GM19397 (cell line): Measurements from ENCODE around the gene TRPV6.

Experiments
- ATAC-seq: cut with Tn5 transposase; IDR thresholded peaks from one replicate; pipeline ENCODE4 v1.9.1; 2021; ENCODE audit warnings: mild to moderate bottlenecking, moderate library complexity; ENCODE audit not compliant: unreplicated experiment

TRPV6 gene

DNA sequence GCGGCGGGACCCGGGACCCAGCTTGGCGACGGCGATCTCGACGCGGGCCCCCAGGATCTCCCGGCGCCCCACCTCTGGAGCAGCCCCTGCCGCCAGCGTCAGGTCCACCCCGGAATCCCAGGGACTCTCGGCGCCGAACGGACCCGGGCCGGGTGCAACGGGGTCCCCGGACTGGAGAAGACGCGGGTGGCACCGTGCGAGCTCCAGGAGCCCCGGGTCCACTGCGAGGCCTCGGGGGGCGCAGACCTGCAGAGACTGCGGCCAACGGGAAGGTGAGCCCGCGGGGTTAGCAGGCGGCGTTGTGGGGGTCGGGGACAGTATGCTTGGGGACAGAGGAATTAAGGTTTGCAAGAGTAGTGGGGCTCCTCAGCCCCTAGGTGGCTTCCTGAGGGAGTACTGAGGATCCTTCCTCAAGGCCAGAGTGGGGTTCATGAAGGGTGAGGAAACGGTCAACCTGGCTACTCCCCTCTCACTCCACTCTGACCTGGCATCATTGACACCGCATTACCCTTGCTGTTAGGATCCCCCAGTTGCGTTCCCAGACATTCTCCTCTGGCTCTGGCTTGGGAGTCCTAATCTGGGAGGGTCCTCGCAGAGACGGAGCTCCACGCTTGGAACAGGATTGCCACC is 30.3 kb downstream of the TRPV6 start:
- ATAC-seq, result peak; percentile 3

DNA sequence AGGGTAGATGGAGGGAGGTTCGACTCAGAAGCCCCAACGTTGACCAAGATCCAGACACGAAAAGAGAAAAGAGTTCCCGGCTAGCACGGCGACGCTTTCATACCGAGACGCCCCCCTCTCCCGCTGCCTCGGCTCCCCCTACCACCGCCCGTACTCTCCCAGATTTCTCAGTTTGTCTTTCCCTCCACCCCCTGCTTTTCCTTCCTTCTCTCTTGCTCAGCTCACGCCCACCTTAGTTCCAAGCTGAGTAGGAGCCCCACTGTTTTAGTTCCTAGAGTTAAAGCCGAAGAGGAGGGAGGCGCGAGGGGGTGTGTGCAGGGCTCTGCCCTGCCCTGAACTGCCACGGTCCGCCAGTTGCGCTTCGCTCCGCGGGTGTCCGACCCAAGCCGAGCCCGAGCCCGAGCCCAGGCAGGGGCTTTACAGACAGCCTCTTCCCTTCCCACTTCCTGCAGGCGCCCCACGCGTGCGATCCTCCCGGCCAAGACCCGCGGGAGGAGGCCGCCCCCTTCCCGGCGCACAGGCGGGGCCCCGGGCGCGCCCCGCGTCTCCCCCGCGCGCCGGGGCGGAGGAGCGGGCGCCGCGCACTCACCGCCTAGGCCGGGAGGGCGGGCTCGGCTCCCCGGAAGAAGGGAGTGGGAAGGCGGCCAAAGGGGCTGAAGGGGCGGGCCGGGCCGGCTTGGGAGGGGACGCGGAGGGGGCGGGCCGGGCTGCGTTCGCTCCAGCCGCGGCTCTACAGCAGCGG is 31.0 kb downstream of the TRPV6 start, which contains the start of gene EPHB6:
EPHB6 (plus strand) TSS at position 705 of the 742 bp plus-strand sequence. CDS start 8,152 bp downstream, outside the sequence.
- ATAC-seq, result peak; percentile 54

DNA sequence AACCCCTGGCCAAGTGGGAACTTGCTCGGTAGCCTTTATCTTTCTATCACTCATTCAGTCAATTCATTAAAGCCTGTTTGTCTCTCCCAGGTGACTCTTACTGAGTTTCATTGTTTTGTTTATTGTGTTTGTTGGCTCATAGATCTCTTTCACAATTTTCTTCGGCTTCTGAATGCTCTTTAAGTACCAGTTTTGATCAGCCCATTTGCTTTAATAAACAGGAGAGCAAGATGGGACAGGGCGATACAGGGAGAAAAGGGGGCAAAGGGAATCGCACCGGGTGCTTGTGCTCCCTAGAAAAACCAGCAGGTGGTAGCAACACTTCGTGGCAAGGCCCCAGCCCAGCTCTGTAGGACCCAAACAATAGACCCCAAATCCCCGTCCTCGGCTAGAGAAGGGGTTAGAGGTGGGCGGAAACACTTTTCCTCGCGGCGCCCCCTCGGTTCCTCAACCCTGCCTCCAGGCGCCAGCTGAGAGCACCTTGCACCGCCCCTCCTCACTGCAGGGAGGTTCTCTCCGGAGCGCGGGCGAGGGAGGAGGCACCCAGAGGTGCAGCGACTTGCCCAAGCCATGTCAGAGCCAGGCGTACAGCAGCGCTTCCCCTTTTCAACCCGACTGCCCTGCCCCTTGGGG is 31.7 kb downstream of the TRPV6 start:
- peak; percentile 83 for ATAC-seq

DNA sequence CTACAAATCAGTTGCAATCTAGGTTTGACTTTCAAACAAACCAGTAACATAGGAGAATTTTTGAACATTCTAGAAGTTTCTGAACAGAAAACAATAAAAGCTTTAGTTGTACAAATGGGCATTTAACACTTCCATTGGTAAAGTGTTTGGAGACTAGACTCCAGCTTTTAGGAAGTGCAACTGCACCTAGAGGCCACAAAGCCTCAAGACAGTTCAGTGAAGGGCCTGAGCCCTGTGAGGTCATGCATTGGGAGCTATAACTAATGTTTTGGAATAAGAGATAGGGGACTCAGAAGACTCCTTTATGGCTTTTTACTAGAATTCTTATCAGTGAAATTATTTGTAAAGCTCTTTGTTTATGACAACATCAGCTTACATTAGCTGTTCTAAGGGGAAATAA is 33.6 kb downstream of the TRPV6 start:
- ATAC-seq, result no peak

DNA sequence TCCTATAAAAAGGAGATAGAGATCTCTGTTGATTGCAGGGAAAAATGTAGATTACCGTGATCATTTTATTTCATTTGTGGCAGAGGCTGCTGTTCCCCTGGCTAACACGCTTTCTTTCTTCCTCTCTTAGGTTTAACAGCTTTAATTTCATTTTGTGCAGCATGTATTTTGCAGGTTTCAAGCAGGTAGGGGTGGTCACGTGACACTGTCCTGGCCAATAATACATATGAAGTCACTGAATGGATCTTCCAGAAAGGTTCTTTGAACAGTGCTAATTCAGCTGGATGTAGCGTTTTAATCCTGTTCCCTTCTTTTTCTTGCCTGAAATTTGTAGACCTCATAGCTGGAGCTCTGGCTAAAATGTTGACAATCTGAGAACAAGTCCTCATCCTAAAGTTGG is 34.3 kb downstream of the TRPV6 start:
- no peak for ATAC-seq

DNA sequence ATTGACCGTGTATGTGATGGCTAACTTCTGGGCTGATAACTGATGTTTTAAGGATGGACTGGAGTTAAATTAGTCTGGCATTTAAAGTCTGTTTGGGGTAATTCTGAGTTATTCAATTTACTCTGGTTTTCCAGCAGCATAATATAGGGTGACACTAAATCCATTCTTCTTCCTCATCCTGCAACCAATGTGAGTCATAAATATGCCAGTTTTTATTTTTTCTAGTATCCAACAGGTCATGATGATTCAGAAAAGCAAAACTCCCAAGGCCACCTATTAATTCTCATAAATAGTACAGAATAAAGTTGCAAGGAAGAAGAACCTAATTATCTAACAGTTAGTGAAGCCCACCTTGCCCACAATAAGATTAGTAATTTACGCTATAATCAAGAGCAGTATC is 38.2 kb downstream of the TRPV6 start:
- ATAC-seq, result no peak

DNA sequence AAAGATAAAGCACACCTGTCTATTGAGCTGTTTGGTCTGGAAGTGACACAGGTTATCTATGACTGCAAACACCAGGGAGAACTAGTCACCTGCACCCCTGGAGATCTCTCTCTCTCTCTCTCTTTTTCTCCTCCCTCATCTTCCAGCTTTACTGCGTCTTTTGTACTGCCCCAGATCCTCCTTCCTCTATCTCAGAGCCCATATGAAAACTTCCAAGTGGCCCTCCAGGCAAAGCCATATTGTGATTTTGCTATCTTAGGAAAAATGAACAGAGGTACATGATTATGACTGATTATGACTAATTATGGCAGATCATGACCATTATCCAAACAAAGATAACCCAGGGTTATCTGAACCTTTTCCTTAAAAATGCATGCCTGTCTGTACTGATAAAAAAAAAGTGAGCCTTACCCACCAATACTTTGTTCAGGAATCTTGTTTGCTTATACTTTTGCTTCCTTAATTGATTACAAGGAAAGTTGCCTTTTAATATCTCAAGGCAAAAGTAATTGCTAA is 43.2 kb downstream of the TRPV6 start:
- no peak for ATAC-seq

DNA sequence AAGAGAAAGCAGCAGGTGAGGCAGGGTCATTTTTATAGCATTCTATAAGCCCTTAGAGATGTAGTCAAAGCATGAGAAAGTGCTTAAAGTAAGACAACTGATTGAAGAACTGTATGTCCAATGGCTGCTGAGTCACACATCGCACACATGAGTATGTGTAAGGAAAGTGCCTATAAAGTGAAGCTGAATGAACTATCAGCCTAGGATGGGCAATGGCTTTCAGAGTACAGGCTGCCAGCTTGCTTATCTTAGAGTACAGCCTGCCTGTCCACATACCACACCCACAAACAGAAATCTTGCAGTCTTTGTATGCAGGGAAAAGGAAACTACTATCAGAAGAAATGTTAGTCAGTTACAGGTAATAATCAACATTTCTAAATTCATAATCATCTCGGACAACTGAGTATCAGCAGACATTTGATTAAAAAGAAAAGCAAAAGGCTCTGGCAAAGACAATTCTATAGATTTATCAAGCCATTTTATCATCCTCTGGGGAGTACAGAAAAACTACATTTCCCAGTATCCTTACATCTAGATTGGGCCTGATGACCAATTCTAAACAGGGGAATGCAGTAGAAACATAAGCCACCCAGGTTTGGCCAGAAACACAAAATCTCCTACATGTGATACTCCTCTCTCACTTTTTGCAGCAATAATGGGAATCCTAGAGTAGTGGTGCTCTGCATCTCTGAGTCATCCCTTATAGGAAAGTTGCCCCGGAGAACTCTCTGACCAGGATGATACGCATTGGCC is 46.9 kb downstream of the TRPV6 start:
- no peak for ATAC-seq

DNA sequence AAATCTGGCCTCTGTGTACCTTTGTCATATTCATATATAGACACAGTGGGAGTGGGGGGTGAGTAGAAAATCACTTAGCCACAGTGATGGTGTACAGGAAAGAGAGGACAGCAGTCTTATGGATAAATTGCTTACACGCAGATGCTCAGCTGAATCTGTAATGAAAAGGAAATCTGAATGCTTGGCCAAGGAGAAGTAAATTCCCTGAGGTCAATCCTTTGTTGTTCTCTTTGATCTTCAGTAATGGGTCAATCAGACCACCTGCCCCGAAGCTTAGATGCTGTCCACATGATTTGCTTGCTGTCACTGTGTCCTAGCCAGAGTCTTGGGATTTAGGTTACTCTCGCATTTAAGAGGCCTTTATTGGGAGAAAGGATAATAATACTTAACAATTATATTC is 49.1 kb downstream of the TRPV6 start:
- ATAC-seq, result no peak

DNA sequence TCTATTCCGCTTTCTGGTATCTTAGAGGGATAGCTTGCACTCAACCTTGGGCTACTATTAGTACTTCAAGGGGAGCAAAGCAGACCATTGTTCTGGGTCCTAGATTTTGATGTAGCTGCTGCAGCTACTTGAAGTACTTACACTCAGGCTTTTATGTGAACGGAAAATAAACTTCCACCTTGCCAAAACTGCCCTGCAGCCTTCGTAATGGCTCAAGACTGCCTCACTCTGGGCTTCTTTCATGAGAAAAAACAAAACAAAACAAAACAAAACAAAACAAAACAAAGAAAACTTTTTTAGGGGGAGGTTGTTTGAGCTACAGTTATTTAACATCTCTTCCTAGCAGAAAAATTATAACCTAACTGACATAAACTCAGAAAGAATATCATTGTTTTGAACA is 50.1 kb downstream of the TRPV6 start:
- no peak for ATAC-seq

DNA sequence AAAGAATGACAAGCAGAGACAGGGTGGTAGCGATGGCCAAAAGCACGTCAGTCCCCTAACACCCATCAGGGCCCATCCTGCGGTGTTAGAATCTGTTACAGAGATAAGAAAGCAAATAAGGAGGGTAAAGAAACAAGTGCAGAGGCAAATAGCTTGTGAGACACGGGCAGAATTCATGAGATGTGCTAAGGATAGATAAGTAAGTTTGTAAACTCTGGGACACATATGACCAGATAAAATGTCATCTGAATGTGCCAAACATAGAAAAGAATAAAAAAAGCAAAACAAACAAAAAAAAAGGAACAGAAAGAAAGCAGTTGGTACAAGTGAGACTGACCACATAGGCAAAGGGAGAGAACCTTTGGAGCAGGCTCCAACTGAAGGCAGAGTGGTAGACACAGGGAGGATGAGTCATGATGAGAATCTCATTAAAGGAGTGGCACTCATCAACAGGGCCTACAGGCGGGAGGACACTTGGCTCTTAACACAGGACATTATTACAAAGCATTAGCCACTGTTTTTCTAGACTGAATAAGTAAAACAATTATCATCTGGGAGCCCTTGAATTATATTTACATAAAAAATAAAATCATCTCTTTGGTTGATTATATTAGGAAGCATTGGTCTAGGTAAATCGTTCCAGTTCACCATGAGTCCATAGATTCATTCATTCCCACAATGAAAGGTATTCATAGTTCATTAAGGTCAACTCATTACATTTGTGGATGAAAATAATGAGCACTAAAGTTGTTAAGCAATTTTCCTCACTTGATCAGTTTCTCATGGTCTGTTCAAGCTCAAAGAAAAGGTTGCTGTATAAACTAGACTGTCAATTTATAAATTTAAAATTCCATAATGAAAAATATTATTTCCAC is 52.1 kb downstream of the TRPV6 start:
- no peak for ATAC-seq

DNA sequence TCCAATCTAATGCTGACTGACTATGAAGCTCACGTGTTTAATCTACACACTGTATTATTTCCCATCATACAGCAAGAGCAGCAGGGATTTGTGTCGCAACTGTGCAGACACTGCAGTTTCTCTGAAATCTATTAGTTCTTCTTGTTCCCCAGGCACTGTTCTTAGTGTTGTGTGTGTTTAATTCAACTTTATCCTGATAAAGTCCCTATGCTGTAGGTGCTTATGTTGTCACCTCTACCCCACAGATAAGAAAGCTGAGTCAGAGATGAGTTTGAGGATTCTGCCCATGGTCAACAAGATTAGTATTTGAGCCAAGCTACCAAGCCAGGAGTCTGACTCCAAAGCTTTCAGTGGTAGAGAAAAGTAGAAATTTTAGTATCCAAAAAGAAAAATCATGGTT is 53.1 kb downstream of the TRPV6 start:
- ATAC-seq, result no peak

DNA sequence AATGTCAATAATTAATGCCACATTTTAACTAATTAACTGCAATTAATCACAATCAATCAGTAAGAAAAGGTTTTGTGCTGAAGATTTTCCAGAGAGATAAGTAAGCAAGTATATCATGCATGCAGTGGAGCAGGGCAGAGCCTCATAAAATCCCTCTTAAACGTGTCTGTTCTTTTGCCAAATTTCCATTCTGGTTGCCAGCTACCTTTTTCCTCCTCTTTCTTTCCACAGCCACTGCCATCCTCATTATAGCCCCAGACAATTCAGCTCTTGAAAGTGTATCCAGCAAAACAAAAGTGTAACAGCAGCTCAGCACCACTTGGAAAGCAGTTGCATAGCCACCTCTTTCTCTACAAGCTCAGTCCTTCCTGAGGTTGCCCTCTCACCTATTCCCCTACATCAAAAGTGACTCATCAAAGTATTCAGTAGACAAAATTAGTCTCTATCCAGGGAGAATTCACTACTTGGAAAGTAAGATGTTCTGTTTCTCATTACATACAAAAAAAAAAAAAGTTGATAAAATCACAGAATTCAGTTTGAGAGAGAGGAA is 57.5 kb downstream of the TRPV6 start:
- ATAC-seq, result no peak

DNA sequence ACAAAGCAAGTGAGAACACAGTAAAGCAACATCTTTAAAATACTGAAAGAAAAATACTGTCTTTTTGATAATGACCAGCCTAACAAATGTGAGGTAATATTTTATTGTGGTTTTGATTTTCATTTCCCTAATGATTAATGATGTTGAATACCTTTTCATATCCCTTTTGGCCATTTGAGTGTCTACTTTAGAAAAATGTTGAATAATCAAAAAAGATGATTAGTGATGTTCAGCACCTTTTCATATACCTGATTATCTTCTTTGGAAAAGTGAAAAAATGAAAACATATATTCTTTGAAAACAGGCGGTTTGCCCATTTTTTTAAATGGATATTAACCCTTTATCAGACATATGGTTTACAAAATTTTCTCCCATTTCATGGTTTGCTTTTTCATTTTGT is 62.8 kb downstream of the TRPV6 start:
- ATAC-seq, result no peak
